ENCODE measurements around the gene NUBP1. TPM values are rescaled to one million over a fixed set of nuclear protein-coding genes. Genes with fewer than 3 reads are reported as not detected.

The NUBP1 gene
- total RNA-seq, 1 experiment from 2014 or later, result 31.5 TPM

- Histone ChIP-seq H3K27ac (ENCODE audit: low read depth, low read length) (no peak overlapping the region), H3K36me3 (ENCODE audit: control insufficient read depth in 1 of 2, insufficient read depth in 2 of 2, low read length in 2 of 2) (no peaks in the 10 kb centered on the region), H3K9ac (ENCODE audit: low read length) (peak overlapping the region; percentile 16; the same call in 1 of the 2 replicates), H3K9me3 (ENCODE audit: control insufficient read depth in 1 of 2, insufficient read depth in 1 of 2, low read depth in 1 of 2, low read length in 2 of 2) (no peaks in the 10 kb centered on the region), H3K4me1 (ENCODE audit: control insufficient read depth in 1 of 2, insufficient read depth in 2 of 2, low read length in 2 of 2) (peaks cover 8 to 17% of the 10 kb centered on the region in 2 experiments), H3K27me3 (ENCODE audit: insufficient read depth, low read length) (no peaks in the 10 kb centered on the region), H3K4me3 (replicated peaks in 1 of 2; ENCODE audit: low read depth in 1 of 2, low read length in 2 of 2) (peak overlapping the region; percentile 15 to 34), H3K79me2 (ENCODE audit: insufficient read depth, low read length) (no peaks in the 10 kb centered on the region), H2AFZ (ENCODE audit: low read depth, low read length, poor library complexity, severe bottlenecking) (peak overlapping the region; percentile 57), H3K9me2 (ENCODE audit: insufficient read depth) (no peaks in the 10 kb centered on the region), H4K20me1 (ENCODE audit: insufficient read depth) (no peaks in the 10 kb centered on the region), H3K4me2 (ENCODE audit: low read length) (peak overlapping the region; percentile 80)
- BruUV-seq (replicated peaks), result no TSS peak
- intact Hi-C loops (cut with micrococcal nuclease), result loop anchor here (2.0 to 10.0 kb wide), 2 partner anchors 59 to 1585 kb away; no protein-coding TSS in a partner anchor
- POLR2A ChIA-PET, result no interaction called here
- RAD21 ChIA-PET (ENCODE audit: low non-redundant PET in 1 of 2, low total read pairs in 2 of 2, uncharacterized antibody in 2 of 2, unreplicated experiment in 2 of 2), result no interaction called here
- TF ChIP-seq RAD21 (IDR thresholded peaks at IDR 0.05; ENCODE audit: low read depth) (peak; percentile 77), POLR2AphosphoS5 (IDR thresholded peaks at IDR 0.05; ENCODE audit: low read depth, low read length) (peak; percentile 34; the same call in 1 of the 2 replicates), EZH2phosphoT487 (IDR thresholded peaks at IDR 0.05; ENCODE audit: borderline replicate concordance) (no peak), CBX3 (IDR thresholded peaks at IDR 0.05; ENCODE audit: low read depth) (peak; percentile 25; the same call in 1 of the 2 replicates), CTCF (IDR thresholded peaks at IDR 0.05 in 2 of 3, conservative IDR thresholded peaks at IDR 0.05 in 1 of 3; ENCODE audit: borderline replicate concordance in 1 of 3, insufficient read depth in 1 of 3, low read depth in 2 of 3, low read length in 2 of 3) (peak in 2 of 3 experiments; percentile 12 to 51; a peak in 1 of 6 replicates), SIN3A (IDR thresholded peaks at IDR 0.05; ENCODE audit: low read depth) (no peak), YY1 (IDR thresholded peaks at IDR 0.05; ENCODE audit: extremely low read depth, insufficient replicate concordance, low read depth, low read length) (peak; percentile 50), JUND (IDR thresholded peaks at IDR 0.05) (peak; percentile 87), ELF1 (IDR thresholded peaks at IDR 0.05; ENCODE audit: borderline replicate concordance, low read depth) (no peak), SP1 (IDR thresholded peaks at IDR 0.05; ENCODE audit: low read depth) (peak; percentile 45), FOSL1 (IDR thresholded peaks at IDR 0.05; ENCODE audit: low read depth) (peak; percentile 75), ZFX (IDR thresholded peaks at IDR 0.05) (no peak), TCF7L2 (IDR thresholded peaks at IDR 0.05; ENCODE audit: borderline replicate concordance, extremely low read depth, insufficient read depth, insufficient read length) (peak; percentile 53)
- TF ChIP-seq, protein P1, sequence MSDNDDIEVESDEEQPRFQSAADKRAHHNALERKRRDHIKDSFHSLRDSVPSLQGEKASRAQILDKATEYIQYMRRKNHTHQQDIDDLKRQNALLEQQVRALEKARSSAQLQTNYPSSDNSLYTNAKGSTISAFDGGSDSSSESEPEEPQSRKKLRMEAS (IDR thresholded peaks at IDR 0.05), result peak; percentile 62
- DNase-seq (ENCODE audit: low read depth, low spot score) (peak; percentile 54), ATAC-seq (peak; percentile 94)
- CTCF ChIA-PET, result no interaction called here
Measured at GRCh38 chr16:10729104-10730048, 14.3 kb upstream of the NUBP1 start.
